Measurements from ENCODE around the gene HDAC4. TPM values are rescaled to one million over a fixed set of nuclear protein-coding genes. Genes with fewer than 3 reads are reported as not detected.

HDAC4 gene
- total and polyA plus RNA-seq, 2 of the 8 experiments (the other 6 are each of a cell fraction or from before 2014, with no cell fraction given), result 15.4 to 31.5 TPM

GRCh38 chr2:239412905-239413603 is 12.2 kb upstream of the HDAC4 start (continued):
- no peak for TF ChIP-seq CHD7 (IDR thresholded peaks at IDR 0.05; ENCODE audit: insufficient replicate concordance, low read length)
- no peak for TF ChIP-seq ATF3 (IDR thresholded peaks at IDR 0.05; ENCODE audit: insufficient read depth, low read depth, low read length)
- no peak for TF ChIP-seq CEBPB (IDR thresholded peaks at IDR 0.05; ENCODE audit: low read depth, low read length)

Measured in H1 (cell line).